ENCODE measurements around the gene PHAX.
"Not testable (repeated sequence)": the region's sequence is repeated elsewhere in the genome, so short reads cannot be mapped to it uniquely, and the experiment has no call there.

The PHAX gene

GRCh38 chr5:126659805-126660482, 59.2 kb downstream of the PHAX start:
- FAIRE-seq: no peak

- no peak for FAIRE-seq
Measured at GRCh38 chr5:126664586-126664985, 63.8 kb downstream of the PHAX start.

- FAIRE-seq: not testable (repeated sequence)
Measured at GRCh38 chr5:126670109-126670508, 69.4 kb downstream of the PHAX start.

- FAIRE-seq: not testable (repeated sequence)
Measured at GRCh38 chr5:126671681-126672080, 70.9 kb downstream of the PHAX start.

GRCh38 chr5:126673477-126673876, 72.7 kb downstream of the PHAX start:
- FAIRE-seq: no peak

GRCh38 chr5:126674145-126674544, 73.4 kb downstream of the PHAX start:
- FAIRE-seq: no peak

GRCh38 chr5:126675338-126675737, 74.6 kb downstream of the PHAX start:
- no peak for FAIRE-seq

- FAIRE-seq: no peak
Measured at GRCh38 chr5:126676195-126676624, 75.5 kb downstream of the PHAX start.

Measured in colon (tissue), 2 donors.